Central memory CD4-positive, alpha-beta T cell (primary cell): Measurements from ENCODE around the gene TMEM144.
"Not testable (repeated sequence)": the region's sequence is repeated elsewhere in the genome, so short reads cannot be mapped to it uniquely, and the experiment has no call there.

Experiments
- DNase-seq: peaks from one replicate; pipeline ENCODE4 v3.0.0; 2022

TMEM144 gene

GRCh38 chr4:158238575-158238974 lies 28.3 kb downstream of the TMEM144 start:
- no peak for DNase-seq

DNA sequence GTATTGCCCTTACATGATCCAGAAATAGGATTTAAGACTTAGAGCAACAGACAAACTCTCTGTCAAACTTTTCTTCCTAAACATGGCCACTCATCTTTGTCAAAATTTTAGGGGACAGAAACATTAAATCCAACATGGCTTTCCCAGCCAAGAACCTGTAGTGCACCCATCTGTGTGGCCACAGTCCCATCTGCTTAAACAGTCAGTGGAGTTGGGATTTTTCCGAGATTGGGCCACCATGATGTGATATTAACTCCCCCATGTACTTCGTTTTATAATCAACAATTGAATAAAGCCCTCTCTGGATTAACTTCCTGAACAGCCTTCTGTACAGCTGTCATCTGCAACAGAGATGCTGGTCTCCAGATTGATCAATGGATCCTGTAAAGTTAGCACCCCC lies 28.9 kb downstream of the TMEM144 start:
- no peak for DNase-seq

- DNase-seq, result no peak
Measured at GRCh38 chr4:158243071-158243470, 32.8 kb downstream of the TMEM144 start.

DNA sequence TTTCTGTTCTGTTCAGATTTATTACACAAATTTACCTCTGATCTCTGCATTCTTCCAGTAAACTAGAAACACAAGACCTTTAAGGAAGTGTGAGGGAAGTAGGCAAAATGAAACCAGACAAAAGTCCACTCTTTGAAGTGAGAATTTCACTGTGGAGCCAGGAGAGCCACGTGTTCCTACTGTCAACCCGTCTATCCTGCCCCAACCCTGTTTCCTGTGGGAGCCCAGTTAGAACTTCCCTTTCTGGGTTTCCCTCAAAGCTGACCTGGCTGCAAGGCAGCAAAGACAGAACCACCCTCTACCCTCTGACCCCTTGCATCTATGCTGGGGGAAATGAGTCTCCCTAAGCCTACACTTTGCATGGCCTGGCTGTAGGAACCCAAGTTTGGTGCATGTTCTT lies 40.0 kb downstream of the TMEM144 start:
- DNase-seq, result no peak

- peak; percentile 19 for DNase-seq
Measured at GRCh38 chr4:158253350-158253980, 43.2 kb downstream of the TMEM144 start.

- no peak for DNase-seq
Measured at GRCh38 chr4:158254292-158254691, 44.0 kb downstream of the TMEM144 start.

DNA sequence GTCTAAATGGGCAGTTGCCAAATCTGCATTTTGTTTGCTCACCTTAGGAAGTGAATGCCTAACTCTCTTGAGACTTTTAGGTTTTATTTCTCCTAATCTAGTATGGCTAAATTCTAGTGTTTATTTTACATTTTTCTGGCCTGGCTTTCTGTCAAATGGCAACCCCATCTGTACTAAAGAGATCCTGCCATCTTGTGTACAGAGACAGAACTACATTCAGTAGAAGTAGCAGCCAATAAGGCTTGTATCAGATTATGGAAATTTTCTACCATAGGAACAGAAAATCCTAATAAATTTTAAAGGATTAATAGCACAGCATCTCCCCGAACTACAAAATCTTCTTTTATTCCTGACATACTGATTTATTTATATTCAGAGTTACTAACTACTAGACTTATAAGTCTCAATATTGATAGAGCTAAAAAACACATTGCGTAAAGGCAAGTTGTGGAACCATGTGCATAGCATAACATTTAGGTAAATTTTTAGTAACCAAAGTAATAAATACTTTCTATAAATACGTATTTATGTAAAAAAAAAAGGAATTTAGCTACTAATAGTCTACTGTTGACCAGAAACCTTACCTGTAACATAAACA lies 45.5 kb downstream of the TMEM144 start:
- no peak for DNase-seq

- no peak for DNase-seq
Measured at GRCh38 chr4:158259955-158260575, 49.8 kb downstream of the TMEM144 start.

- DNase-seq, result no peak
Measured at GRCh38 chr4:158261480-158261879, 51.2 kb downstream of the TMEM144 start.

DNA sequence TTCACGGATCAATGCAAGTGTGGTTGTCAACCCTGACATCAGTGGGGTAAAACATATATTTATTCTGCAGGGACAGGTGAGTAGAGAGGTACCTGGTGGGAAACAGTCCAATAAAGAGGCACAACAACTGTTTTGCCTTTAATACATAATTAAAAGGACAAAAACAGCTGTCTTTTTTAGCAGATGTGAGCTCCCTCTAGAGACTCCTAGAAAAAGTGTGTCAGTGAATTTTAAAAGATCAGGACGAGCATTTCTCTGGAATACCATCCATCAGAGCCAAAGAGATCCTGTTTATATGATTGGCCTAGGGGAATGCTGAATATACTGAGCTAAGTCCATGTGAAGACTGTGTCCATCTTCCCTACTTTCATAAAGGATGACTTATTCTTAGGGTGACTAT lies 58.3 kb downstream of the TMEM144 start:
- DNase-seq, result no peak

DNA sequence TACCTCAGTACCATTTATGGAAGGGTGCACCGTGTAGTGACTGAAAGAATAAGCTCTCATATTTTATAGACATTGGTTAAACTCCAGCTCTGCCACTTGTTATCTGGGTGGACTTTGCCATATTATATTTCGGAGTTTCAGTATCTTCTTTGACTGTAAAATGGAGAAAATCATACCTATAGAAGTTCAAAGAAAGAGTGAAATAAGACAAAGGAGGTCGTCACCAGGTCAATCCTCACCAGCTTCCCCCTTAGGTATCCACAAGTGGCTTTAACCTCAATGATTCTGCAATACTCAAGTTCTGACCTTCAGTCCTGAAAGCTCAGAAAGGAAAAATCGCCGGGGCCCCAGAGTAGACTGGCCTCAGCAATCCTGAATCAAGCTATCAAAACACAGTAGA lies 64.3 kb downstream of the TMEM144 start:
- no peak for DNase-seq

GRCh38 chr4:158277558-158277957 lies 67.3 kb downstream of the TMEM144 start:
- DNase-seq, result no peak

DNA sequence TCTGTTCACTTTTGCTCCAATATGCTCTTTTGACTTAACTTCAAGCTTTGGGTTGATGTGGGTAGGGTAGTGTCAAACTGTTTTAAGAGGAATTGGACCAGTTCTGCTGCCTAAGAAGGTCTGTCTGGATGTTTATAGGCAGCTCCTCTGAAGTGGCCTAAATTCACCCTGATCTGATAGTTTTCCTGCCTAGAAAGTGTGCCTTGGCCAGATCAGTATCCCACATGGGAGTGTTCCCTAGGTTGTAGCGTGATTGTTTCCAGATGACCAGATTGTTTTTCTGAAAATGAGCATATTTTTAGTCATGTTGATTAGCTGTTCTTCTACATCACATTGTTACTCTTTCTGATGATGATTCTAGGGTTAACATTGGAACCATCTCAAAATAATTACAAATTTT lies 68.8 kb downstream of the TMEM144 start:
- not testable (repeated sequence) for DNase-seq

- DNase-seq, result no peak
Measured at GRCh38 chr4:158280856-158281255, 70.6 kb downstream of the TMEM144 start.

GRCh38 chr4:158282252-158282651 lies 72.0 kb downstream of the TMEM144 start:
- DNase-seq, result no peak

DNA sequence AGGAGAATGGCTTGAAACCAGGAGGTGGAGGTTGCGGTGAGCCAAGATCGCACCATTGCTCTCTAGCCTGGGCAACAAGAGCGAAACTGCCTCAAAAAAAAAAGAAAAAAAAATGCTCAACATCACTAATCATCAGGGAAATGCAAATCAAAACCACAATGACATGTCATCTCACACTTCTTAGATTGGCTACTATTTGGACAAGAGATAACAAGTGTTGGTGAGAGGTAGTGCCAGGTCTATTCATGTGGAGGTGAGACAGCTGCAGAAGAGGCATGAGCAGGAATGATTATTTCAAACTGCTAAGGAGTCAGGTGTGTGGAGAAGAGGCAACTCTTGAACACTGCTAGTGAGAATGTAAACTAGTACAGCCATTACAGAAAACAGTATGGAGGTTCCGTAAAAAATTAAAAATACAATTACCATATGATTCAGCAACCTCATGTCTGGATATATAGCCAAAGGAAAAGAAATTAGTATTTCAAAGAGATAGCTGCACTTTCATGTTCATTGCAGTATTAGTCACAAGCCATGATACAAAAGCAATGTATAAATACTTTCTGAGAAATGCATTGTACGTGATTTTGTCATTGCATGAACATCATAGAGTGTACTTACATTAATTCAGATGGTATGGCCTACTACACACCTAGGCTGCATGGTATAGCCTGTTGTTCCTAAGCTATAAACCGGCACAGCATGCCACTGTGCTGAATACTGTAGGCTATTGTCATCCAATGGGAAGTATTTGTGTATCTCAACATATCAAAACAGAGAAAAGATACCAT lies 75.3 kb downstream of the TMEM144 start:
- DNase-seq, result no peak

DNA sequence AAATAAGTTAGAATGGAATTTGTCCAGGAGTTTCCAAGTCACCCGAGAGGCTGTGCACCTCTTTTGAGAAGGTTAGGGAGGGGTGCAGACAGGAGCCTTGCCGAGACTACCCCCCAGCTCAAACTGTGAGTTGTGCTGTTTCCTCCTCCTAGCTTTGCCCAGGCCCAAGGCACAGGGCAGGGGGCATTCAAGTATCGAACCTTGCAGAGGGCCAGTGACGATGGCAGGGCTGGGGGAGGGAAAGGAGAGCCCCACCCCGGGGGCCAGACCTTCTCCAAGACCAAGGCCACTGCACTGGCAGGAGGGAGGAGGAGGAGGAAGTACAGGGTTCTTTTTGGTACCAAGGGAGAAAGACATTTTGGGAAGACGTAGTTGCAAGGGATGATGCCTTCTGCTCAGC lies 80.6 kb downstream of the TMEM144 start:
- no peak for DNase-seq

DNA sequence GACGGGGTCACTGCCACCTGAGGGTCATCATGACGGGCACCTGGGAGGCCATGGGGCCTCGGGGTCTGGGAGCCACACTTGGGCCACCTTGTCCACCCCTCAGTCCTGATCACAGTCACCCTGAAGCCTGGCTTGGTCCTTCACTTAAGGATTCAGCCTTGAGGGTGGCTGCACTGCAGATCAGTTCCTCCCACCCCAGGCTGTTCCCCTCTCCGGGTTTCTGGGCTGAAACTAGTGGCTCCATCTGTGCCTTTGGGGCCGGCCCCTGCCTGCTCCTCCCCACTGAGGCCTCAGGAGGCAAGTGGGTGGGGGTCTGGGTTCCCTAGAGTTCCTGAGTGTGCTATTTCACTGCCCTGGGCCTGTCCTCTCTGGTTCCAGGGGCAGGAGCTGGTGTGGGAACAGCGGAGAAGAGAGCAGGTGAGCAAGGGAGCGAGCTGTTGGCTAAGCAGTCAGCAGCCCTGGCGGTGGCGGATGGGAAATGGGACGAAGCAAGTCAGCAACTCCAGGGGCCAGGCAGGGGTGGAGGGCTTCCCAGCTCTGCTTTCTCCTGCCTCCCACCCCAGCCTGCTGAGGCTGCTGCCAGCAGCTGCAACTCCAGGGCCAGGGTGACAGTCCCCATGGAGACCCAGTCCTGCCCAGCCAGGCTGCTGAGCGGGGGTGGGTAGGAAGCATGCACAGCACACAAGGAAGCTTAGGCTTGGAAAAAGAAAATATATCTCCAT lies 81.2 kb downstream of the TMEM144 start:
- DNase-seq, result no peak

GRCh38 chr4:158292156-158292555 lies 81.9 kb downstream of the TMEM144 start:
- DNase-seq, result no peak

DNA sequence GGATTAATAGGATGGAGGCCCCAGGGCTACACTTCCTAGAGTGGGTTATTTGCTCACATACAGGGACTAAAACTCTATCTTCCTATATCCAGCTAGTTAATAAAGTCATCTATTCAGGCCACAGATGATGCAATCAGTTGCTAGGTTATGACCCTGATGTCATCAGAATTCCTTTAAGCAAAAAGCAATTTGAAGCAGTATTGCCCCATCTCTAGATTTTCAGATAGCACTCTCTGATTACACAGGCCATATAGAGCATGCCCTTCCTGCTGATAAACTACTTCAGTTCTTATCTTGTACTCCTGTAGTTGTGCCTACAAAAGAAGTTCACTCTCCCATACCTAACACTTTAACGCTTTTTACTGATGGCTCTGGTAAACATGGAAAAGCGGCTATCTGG lies 84.8 kb downstream of the TMEM144 start:
- no peak for DNase-seq

DNA sequence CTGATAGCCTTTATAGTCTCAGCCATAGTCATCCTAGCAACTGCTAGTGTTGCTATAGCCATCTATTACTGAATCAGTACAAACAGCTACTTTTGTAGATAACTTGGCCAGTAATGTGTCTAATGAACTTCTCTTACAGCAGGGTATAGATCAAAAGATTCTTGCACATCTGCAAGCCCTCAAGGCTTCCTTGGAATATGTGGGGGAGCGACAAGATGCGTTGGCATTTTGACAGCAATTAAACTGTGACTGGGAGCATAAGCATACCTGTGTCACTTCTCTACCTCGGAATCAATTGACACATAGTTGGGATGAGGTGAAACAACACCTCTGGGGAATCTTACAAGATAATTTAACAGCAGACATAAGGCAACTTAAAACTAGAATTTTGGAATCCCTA lies 87.6 kb downstream of the TMEM144 start:
- no peak for DNase-seq

DNA sequence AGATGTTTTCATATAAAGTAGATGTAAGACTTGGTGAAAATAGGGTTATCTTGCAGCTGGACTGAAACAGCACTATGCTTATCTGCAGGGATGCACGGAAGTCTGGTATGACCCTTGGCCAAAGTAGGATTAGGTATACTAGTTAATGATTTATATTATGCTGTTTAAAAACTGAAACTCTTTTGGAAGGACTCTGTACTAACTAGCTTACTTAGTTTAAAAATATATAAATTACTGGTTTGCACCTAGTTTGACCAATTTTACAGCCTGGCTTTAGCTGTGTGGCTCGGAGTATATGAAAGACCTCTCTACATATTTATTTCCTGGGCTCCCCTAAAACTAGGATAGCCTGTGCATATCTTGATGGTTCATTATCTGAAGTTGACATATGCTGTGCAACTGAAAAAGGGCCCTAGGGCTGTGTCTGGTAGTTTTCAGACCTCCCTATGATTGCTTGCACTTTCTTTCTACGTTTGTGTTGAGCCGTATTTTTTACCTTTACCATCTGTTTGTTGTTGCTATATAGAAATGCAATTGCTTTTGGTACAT lies 89.2 kb downstream of the TMEM144 start:
- no peak for DNase-seq

GRCh38 chr4:158300012-158300411 lies 89.7 kb downstream of the TMEM144 start:
- DNase-seq, result no peak
